ENCODE measurements around the gene CTBP2. TPM values are rescaled to one million over a fixed set of nuclear protein-coding genes. Genes with fewer than 3 reads are reported as not detected.

CTBP2 gene
- total and polyA plus RNA-seq, 10 of the 15 experiments (the other 5 are each of a cell fraction or from before 2014, with no cell fraction given), result 0.02 to 0.72 (median 0.06) TPM; not detected in 2

DNA sequence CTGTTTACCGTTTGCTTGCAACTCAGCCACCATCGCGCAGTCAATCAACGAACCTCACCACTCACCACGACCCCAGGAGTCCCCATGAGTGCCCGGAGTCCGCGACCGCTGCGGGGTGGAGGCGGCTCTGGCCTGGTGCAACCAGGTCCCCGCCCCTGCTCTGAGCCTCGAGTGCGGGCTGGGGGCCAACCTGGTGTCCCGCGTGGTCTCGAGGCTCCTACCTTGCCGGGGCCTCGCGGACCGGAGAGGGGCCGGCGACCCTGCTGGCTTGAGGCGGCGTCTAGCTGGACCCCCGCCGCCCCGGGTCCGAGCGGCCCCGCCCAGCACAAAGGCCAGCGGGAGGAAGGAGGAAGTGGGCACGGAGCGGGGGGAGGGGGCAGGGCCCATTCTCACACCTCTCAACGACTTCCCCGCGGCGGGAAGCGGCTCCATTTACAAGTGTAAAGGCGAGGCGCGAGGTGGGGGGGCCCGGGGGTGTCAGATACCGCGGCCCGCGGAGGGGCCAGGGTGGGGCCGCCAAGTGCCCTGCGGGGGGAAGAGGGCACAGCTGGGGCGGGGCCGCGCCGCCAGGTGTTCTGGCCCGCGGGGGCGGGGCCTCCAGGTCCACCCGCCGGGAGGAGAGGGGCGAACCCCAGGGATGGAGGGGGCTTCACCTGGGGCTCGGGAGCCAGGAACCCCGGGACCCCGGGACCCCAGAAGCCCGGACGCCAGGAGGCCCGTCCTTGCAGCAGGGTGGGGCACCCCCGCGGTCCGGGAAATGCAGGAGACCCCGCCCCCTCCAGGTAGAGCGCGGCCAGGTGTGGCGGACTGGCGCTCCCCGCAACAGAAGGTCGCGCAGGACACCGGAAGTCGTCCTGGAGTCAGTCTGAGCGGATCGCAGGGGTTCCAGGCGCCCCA lies 8.6 kb downstream of the CTBP2 start (continued):
- TF ChIP-seq, protein P1, sequence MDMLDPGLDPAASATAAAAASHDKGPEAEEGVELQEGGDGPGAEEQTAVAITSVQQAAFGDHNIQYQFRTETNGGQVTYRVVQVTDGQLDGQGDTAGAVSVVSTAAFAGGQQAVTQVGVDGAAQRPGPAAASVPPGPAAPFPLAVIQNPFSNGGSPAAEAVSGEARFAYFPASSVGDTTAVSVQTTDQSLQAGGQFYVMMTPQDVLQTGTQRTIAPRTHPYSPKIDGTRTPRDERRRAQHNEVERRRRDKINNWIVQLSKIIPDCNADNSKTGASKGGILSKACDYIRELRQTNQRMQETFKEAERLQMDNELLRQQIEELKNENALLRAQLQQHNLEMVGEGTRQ (IDR thresholded peaks at IDR 0.05; ENCODE audit: borderline replicate concordance, low read depth, low read length), result no peak
- TF ChIP-seq RELB (IDR thresholded peaks at IDR 0.05; ENCODE audit: low read depth), result no peak
- TF ChIP-seq, protein P2, sequence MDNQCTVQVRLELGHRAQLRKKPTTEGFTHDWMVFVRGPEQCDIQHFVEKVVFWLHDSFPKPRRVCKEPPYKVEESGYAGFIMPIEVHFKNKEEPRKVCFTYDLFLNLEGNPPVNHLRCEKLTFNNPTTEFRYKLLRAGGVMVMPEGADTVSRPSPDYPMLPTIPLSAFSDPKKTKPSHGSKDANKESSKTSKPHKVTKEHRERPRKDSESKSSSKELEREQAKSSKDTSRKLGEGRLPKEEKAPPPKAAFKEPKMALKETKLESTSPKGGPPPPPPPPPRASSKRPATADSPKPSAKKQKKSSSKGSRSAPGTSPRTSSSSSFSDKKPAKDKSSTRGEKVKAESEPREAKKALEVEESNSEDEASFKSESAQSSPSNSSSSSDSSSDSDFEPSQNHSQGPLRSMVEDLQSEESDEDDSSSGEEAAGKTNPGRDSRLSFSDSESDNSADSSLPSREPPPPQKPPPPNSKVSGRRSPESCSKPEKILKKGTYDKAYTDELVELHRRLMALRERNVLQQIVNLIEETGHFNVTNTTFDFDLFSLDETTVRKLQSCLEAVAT (IDR thresholded peaks at IDR 0.05), result no peak
- TF ChIP-seq TCF12 (IDR thresholded peaks at IDR 0.05; ENCODE audit: low read depth, low read length), result no peak

DNA sequence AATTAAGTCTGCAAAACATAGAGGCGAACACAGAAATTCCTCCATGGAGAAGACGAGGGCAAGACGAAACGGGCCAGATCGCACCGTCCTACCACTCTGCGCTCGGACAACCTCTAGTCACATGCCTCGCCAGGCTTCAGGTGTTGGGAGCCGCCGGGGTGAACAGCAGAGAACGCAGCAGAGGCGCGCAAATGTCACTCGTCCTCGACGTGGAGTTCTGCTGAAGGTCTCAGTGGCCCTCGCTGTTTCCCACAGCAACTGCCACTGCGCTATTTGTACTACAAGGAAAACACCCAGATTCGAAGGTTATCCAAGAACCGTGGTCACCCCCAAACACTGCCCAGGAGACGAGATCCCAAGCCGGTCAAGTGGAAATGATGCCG lies 9.2 kb downstream of the CTBP2 start:
- ChIA-PET CTCF (no interaction called here), POLR2A (no interaction called here), RAD21 (ENCODE audit: unreplicated experiment) (no interaction called here), SMC1A (ENCODE audit: uncharacterized antibody, unreplicated experiment) (no interaction called here)
- in situ Hi-C loops (cut with MboI), result no loop called here
- Histone ChIP-seq H3K27ac (ENCODE audit: control insufficient read depth, insufficient read depth) (no peak overlapping the region), H3K4me3 (no peak overlapping the region), H3K27me3 (replicated peaks in 1 of 2; ENCODE audit: control insufficient read depth in 2 of 2, insufficient read depth in 2 of 2, low read length in 1 of 2) (peaks cover 4 to 13% of the 10 kb centered on the region in 2 experiments; a peak in 3 of 4 replicates), H4K20me1 (ENCODE audit: control insufficient read depth, insufficient read depth) (no peaks in the 10 kb centered on the region; the same call in 1 of the 2 replicates), H3K9me3 (replicated peaks; ENCODE audit: control insufficient read depth, insufficient read depth, low read length) (no peaks in the 10 kb centered on the region), H3K9ac (ENCODE audit: control insufficient read depth, insufficient read depth, low read length) (no peak overlapping the region), H2AFZ (ENCODE audit: control insufficient read depth, low read depth, low read length) (no peak overlapping the region), H3K79me2 (ENCODE audit: control insufficient read depth, insufficient read depth, low read length) (no peaks in the 10 kb centered on the region), H3K36me3 (ENCODE audit: control insufficient read depth in 2 of 2, insufficient read depth in 2 of 2, low read length in 1 of 2) (no peaks in the 10 kb centered on the region), H3K4me1 (ENCODE audit: control insufficient read depth, insufficient read depth, low read length) (peaks cover 3% of the 10 kb centered on the region; the same call in 1 of the 2 replicates), H3K4me2 (ENCODE audit: control insufficient read depth, insufficient read depth) (no peak overlapping the region)
- TF ChIP-seq CHD2 (IDR thresholded peaks at IDR 0.05; ENCODE audit: borderline replicate concordance, low read depth, low read length) (no peak), ELK1 (IDR thresholded peaks at IDR 0.05; ENCODE audit: low read depth, low read length) (no peak), RAD51 (IDR thresholded peaks at IDR 0.05) (no peak), JUNB (IDR thresholded peaks at IDR 0.05) (no peak), POLR2A (IDR thresholded peaks at IDR 0.05; ENCODE audit: low read depth, low read length) (no peak), EED (IDR thresholded peaks at IDR 0.05; ENCODE audit: low read depth) (no peak), SIX5 (IDR thresholded peaks at IDR 0.05; ENCODE audit: low read depth, low read length, severe bottlenecking) (no peak)
- intact Hi-C loops (cut with micrococcal nuclease; ENCODE audit: unreplicated experiment), result no loop called here
- DNase-seq (ENCODE audit: low read depth, low spot score), result no peak
- no peak for ATAC-seq
- BruUV-seq (replicated peaks), result no TSS peak
- FAIRE-seq, result no peak
- 74% methylated on average over 21 of the region's 24 CpGs for WGBS (ENCODE audit: insufficient coverage, insufficient replicate concordance, low lambda C conversion rate, missing lambda C conversion rate)

Data from GM12878 (cell line).